Astrocyte (in vitro differentiated cells and primary cell): ENCODE results near the gene B4GALT3.

Experiments
- EZH2 ChIP-seq: IDR thresholded peaks from 2 replicates; pipeline ENCODE4 v1.6.1; 2012; ENCODE audit warnings: mild to moderate bottlenecking, low read length, inconsistent platforms; ENCODE audit not compliant: insufficient read depth
- TF ChIP-seq, protein P1 (sequence below): IDR thresholded peaks from 2 replicates; pipeline ENCODE4 v1.5.1; 2011; ENCODE audit warnings: low read depth, mild to moderate bottlenecking, inconsistent platforms, low read length, moderate library complexity; ENCODE audit not compliant: insufficient read depth

DNA sequence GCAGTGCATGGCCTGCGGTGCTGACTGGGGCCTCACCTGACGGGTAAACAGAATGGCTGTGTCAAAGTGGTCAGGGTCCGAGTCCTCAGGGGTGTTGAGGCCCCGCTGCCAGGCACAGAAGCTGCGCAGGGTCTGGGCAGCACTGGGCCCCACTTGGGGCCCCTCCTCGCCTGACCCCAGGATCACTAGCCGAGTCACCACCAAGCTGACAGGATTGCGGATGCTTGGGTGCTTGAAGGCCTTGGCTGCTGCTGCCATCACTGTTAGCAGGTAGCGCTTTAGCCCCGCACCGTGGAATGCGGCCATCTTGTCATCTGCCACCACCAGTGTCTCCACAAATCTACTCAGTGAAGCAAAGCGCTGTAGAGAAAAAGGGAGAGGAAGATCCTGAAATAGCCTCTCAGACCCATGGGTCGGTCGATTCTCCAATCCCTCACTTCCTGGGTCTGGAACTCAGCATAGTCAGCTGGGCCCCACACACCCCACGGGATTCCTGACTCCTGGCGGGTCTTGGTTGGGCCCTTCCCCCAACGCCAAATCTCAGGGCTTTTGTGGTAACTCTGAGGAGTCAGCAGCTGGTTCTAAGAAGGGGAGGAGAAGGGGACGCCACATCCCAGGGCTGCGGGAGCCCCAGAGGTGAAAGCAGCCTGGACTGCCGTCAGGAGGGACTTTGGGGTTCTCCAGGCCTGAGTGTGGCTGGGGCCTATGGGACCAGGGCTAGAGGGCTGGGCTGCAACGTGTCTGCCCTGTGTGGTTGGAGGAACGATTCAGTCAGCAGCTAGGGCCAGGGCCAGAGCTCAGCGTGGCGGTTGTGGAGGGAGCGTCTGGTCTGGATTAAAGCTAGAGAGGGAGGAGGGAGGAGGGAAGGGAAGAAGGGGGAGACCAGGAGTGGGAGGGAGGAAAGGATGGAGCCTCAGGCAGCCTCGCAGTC lies 19.5 kb upstream of the B4GALT3 start:
- TF ChIP-seq EZH2, result no peak
- TF ChIP-seq, protein P1, sequence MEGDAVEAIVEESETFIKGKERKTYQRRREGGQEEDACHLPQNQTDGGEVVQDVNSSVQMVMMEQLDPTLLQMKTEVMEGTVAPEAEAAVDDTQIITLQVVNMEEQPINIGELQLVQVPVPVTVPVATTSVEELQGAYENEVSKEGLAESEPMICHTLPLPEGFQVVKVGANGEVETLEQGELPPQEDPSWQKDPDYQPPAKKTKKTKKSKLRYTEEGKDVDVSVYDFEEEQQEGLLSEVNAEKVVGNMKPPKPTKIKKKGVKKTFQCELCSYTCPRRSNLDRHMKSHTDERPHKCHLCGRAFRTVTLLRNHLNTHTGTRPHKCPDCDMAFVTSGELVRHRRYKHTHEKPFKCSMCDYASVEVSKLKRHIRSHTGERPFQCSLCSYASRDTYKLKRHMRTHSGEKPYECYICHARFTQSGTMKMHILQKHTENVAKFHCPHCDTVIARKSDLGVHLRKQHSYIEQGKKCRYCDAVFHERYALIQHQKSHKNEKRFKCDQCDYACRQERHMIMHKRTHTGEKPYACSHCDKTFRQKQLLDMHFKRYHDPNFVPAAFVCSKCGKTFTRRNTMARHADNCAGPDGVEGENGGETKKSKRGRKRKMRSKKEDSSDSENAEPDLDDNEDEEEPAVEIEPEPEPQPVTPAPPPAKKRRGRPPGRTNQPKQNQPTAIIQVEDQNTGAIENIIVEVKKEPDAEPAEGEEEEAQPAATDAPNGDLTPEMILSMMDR, result no peak
